Kidney epithelial cell (primary cell): ENCODE results near the gene PLEKHG3. TPM values are rescaled to one million over a fixed set of nuclear protein-coding genes. Genes with fewer than 3 reads are reported as not detected.

Source experiments
- DNase-seq: peaks from one replicate; pipeline ENCODE4 v3.0.0-alpha.2; 2010; ENCODE audit warnings: low read depth
- H3K27me3 ChIP-seq: 2 replicates; pipeline ENCODE4 v1.6.0; 2011; ENCODE audit warnings: low read length; ENCODE audit not compliant: control insufficient read depth, insufficient read depth
- H3K36me3 ChIP-seq: 2 replicates; pipeline ENCODE4 v1.5.1; 2011; ENCODE audit warnings: low read length; ENCODE audit not compliant: control insufficient read depth, insufficient read depth
- H3K4me3 ChIP-seq: 2 replicates; pipeline ENCODE4 v1.5.1; 2011; ENCODE audit warnings: low read depth, mild to moderate bottlenecking, control low read depth, low read length
- CTCF ChIP-seq: IDR thresholded peaks from 2 replicates; pipeline ENCODE4 v1.5.1; 2011; ENCODE audit warnings: mild to moderate bottlenecking, moderate library complexity, low read length, control low read depth, inconsistent platforms; ENCODE audit not compliant: insufficient read depth, poor library complexity, severe bottlenecking
- total RNA-seq: library from RNA; depleted of rRNA; stranded (reverse); fragments of >200 nt; gene quantifications from 2 replicates; pipeline ENCODE4 v1.2.3, GENCODE V29; 2015

Gene PLEKHG3
- total RNA-seq, 1 donor from 2014 or later, result 136 TPM

GRCh38 chr14:64773577-64773976 lies 69.4 kb downstream of the PLEKHG3 start:
- TF ChIP-seq CTCF, result no peak
- no peak for DNase-seq
- no peaks in the 10 kb centered on the region for H3K36me3 ChIP-seq
- no peak overlapping the region for H3K4me3 ChIP-seq
- peaks cover 2% of the 10 kb centered on the region for H3K27me3 ChIP-seq

GRCh38 chr14:64774272-64774671 lies 70.0 kb downstream of the PLEKHG3 start:
- TF ChIP-seq CTCF, result no peak
- Histone ChIP-seq H3K36me3 (no peaks in the 10 kb centered on the region), H3K4me3 (no peak overlapping the region), H3K27me3 (peaks cover 1% of the 10 kb centered on the region)
- DNase-seq, result no peak

- no peak for TF ChIP-seq CTCF
- Histone ChIP-seq H3K36me3 (no peaks in the 10 kb centered on the region), H3K27me3 (no peaks in the 10 kb centered on the region), H3K4me3 (no peak overlapping the region)
- DNase-seq, result no peak
Measured at GRCh38 chr14:64775081-64775777, 71.0 kb downstream of the PLEKHG3 start.

- TF ChIP-seq CTCF, result no peak
- Histone ChIP-seq H3K4me3 (no peak overlapping the region), H3K36me3 (no peaks in the 10 kb centered on the region), H3K27me3 (no peaks in the 10 kb centered on the region)
- no peak for DNase-seq
Measured at GRCh38 chr14:64777461-64777860, 73.2 kb downstream of the PLEKHG3 start.

GRCh38 chr14:64778104-64778754 lies 74.0 kb downstream of the PLEKHG3 start:
- Histone ChIP-seq H3K27me3 (no peaks in the 10 kb centered on the region), H3K36me3 (no peaks in the 10 kb centered on the region), H3K4me3 (no peak overlapping the region)
- no peak for TF ChIP-seq CTCF
- no peak for DNase-seq

GRCh38 chr14:64779472-64779871 lies 75.2 kb downstream of the PLEKHG3 start:
- DNase-seq, result no peak
- H3K27me3 ChIP-seq, result no peaks in the 10 kb centered on the region
- H3K36me3 ChIP-seq, result no peaks in the 10 kb centered on the region
- H3K4me3 ChIP-seq, result no peak overlapping the region
- TF ChIP-seq CTCF, result no peak
